Adrenal gland (tissue), 12 donors: ENCODE data around the gene SULT1B1. TPM values are rescaled to one million over a fixed set of nuclear protein-coding genes. Genes with fewer than 3 reads are reported as not detected.

Source experiments
- DNase-seq, 7 donors: peaks; one replicate each; pipeline ENCODE4 v3.0.0-alpha.2; 2019 to 2020
- H3K27ac ChIP-seq, 5 donors: fragments of 200-600 bp; sonication (generic) in 4 of 5; 1 replicate in 3 of 5; 2 replicates in 2 of 5; pipeline versions ENCODE4 v1.5.1 to v1.8.0; 2016 to 2020; ENCODE audit warnings: mild to moderate bottlenecking in 1 of 5
- H3K27me3 ChIP-seq: fragments of 200-600 bp; 2 replicates; pipeline ENCODE4 v1.8.0; 2021
- H3K36me3 ChIP-seq, 2 donors: fragments of 200-600 bp; replicated peaks in 1 of 2; 1 replicate in 1 of 2; 2 replicates in 1 of 2; pipeline versions ENCODE4 v1.5.1 to v1.8.0; 2018 to 2022
- H3K4me1 ChIP-seq, 2 donors: fragments of 200-600 bp; replicated peaks in 1 of 2; 1 replicate in 1 of 2; 2 replicates in 1 of 2; pipeline versions ENCODE4 v1.5.1 to v1.8.0; 2018 to 2021
- H3K4me3 ChIP-seq, 4 donors: fragments of 200-600 bp; sonication (generic) in 3 of 4; one replicate each; pipeline ENCODE4 v1.5.1; 2016 to 2018
- H3K9me3 ChIP-seq, 3 donors: fragments of 200-600 bp; sonication (generic) in 1 of 3; replicated peaks in 1 of 3; 1 replicate in 2 of 3; 2 replicates in 1 of 3; pipeline versions ENCODE4 v1.5.1 to v1.8.0; 2016 to 2021
- CTCF ChIP-seq, 6 experiments: fragments of 450-650 bp in 4 of 6; fragments of 200-600 bp in 2 of 6; sonication (generic) in 1 of 6; IDR thresholded peaks; 1 replicate in 5 of 6; 2 replicates in 1 of 6; pipeline versions ENCODE4 v1.5.1 to v1.8.0; 2016 to 2021; ENCODE audit warnings: antibody characterized with exemption in 6 of 6, mild to moderate bottlenecking in 2 of 6, moderate library complexity in 1 of 6
- POLR2A ChIP-seq, 2 donors: fragments of 450-650 bp; IDR thresholded peaks; one replicate each; pipeline ENCODE4 v1.6.1; 2017; ENCODE audit warnings: antibody characterized with exemption in 2 of 2, mild to moderate bottlenecking in 2 of 2, moderate library complexity in 1 of 2
- WGBS, 4 donors: extraction: QIAGEN DNeasy Blood & Tissue Kit in 2 of 4; methylation state at CpG; one replicate each; pipeline versions ENCODE4 v1.1.5 to v1.1.7; 2013 to 2017; 5-methylcytosine and 5-hydroxymethylcytosine counted together
- intact Hi-C, 2 donors: fragments of 100-400 bp; cut with DNase I; formaldehyde crosslinking; loops; one replicate each; pipeline versions ENCODE4 v1.14.1 to v1.15.0; 2022 to 2023
- polyA plus RNA-seq, 3 donors: library from polyadenylated mRNA; stranded (reverse); fragments of 200-250 nt in 2 of 3; fragments of 350-450 nt in 1 of 3; fragmentation: Illumina TruSeq in 1 of 3; extraction: RNeasy Lipid Tissue Mini Kit (QIAGEN cat#74804) in 1 of 3; gene quantifications; one replicate each; pipeline ENCODE4 v1.2.3, GENCODE V29; 2013 to 2014
- total RNA-seq, 9 donors: library from RNA; depleted of rRNA in 4 of 9; stranded (reverse); fragments of >200 nt in 4 of 9; fragments of 120-200 nt in 1 of 9; fragmentation: NEBNext Ultra II Directional in 1 of 9; extraction: Animal tissue kit (Norgen Biotek cat#: 25700) in 1 of 9; gene quantifications; one replicate each; pipeline versions ENCODE4 v1.1.0 to v1.2.4, GENCODE V29; 2013 to 2023
- donor health status: healthy with polysubstance abuse.
- donor health status: Bipolar disorder and iron deficiency.
- donor health status: DM: yes; HTN: yes; CAD: no.
- donor health status: DM: no; HTN: no; CAD: no.
- donor health status: DM: no; HTN: no; CAD: no.
- donor health status: DM: yes; HTN: yes; CAD: no.

Gene SULT1B1
- total and polyA plus RNA-seq, 12 donors: 0.18 to 2.0 (median 0.38) TPM

GRCh38 chr4:69759189-69759604, 1.2 kb downstream of the SULT1B1 start:
- Histone ChIP-seq H3K4me1 (peaks cover 0 to 5% of the 10 kb centered on the region in 2 donors), H3K27me3 (no peaks in the 10 kb centered on the region), H3K27ac (no peak overlapping the region), H3K4me3 (no peak overlapping the region), H3K9me3 (no peaks in the 10 kb centered on the region), H3K36me3 (no peaks in the 10 kb centered on the region)
- no peak for TF ChIP-seq CTCF (IDR thresholded peaks at IDR 0.05)
- no peak for TF ChIP-seq POLR2A (IDR thresholded peaks at IDR 0.05)
- DNase-seq: no peak
- intact Hi-C loops: no loop called here
- WGBS, 4 donors: 74 to 81% (median 78%) methylated on average over 6 of the region's 6 CpGs

GRCh38 chr4:69757464-69757863, 3.0 kb downstream of the SULT1B1 start:
- no peaks in the 10 kb centered on the region for H3K36me3 ChIP-seq
- TF ChIP-seq CTCF (IDR thresholded peaks at IDR 0.05) (no peak), POLR2A (IDR thresholded peaks at IDR 0.05) (no peak)
- H3K9me3 ChIP-seq: no peaks in the 10 kb centered on the region
- H3K27me3 ChIP-seq: no peaks in the 10 kb centered on the region
- H3K4me1 ChIP-seq: peaks cover 0 to 5% of the 10 kb centered on the region in 2 donors
- DNase-seq: no peak
- no peak overlapping the region for H3K27ac ChIP-seq
- H3K4me3 ChIP-seq: no peak overlapping the region
- intact Hi-C loops: no loop called here
- WGBS, 4 donors: 74 to 85% (median 78%) methylated on average over 2 of the region's 2 CpGs

- WGBS, 4 donors: 69 to 80% (median 74%) methylated on average over 4 of the region's 4 CpGs
- Histone ChIP-seq H3K27ac (no peak overlapping the region), H3K36me3 (no peaks in the 10 kb centered on the region), H3K4me1 (peaks cover 0 to 10% of the 10 kb centered on the region in 2 donors), H3K9me3 (no peaks in the 10 kb centered on the region), H3K27me3 (no peaks in the 10 kb centered on the region), H3K4me3 (no peak overlapping the region)
- DNase-seq: no peak
- intact Hi-C loops: no loop called here
- TF ChIP-seq POLR2A (IDR thresholded peaks at IDR 0.05): no peak
- no peak for TF ChIP-seq CTCF (IDR thresholded peaks at IDR 0.05)
These were observed 5.4 kb downstream of the SULT1B1 start for GRCh38 chr4:69754926-69755580.

- DNase-seq: no peak
- peaks cover 0 to 13% of the 10 kb centered on the region in 2 donors for H3K4me1 ChIP-seq
- intact Hi-C loops: no loop called here
- no peaks in the 10 kb centered on the region for H3K9me3 ChIP-seq
- no peaks in the 10 kb centered on the region for H3K27me3 ChIP-seq
- H3K36me3 ChIP-seq: no peaks in the 10 kb centered on the region
- TF ChIP-seq POLR2A (IDR thresholded peaks at IDR 0.05): no peak
- TF ChIP-seq CTCF (IDR thresholded peaks at IDR 0.05): no peak
- WGBS, 4 donors: 84 to 93% (median 89%) methylated on average over 1 of the region's 1 CpG
- H3K4me3 ChIP-seq: no peak overlapping the region
- H3K27ac ChIP-seq: no peak overlapping the region
These were observed 6.7 kb downstream of the SULT1B1 start for GRCh38 chr4:69753686-69754085.
